Fibroblast of lung (primary cell): ENCODE measurements around the gene DDI2.

Source experiments
- CTCF ChIP-seq, 2 donors: IDR thresholded peaks in 1 of 2; conservative IDR thresholded peaks in 1 of 2; 1 replicate in 1 of 2; 2 replicates in 1 of 2; pipeline ENCODE4 v1.5.1; 2011 to 2012; ENCODE audit warnings: low read length in 2 of 2, control low read depth in 1 of 2, inconsistent platforms in 1 of 2, low read depth in 1 of 2, mild to moderate bottlenecking in 1 of 2
- EZH2 ChIP-seq: IDR thresholded peaks from 2 replicates; pipeline ENCODE4 v1.5.1; 2012; ENCODE audit warnings: low read length, control low read depth, mild to moderate bottlenecking; ENCODE audit errors: missing control alignments

GRCh38 chr1:15698201-15698600 lies 80.9 kb downstream of the DDI2 start:
- TF ChIP-seq CTCF (conservative IDR thresholded peaks at IDR 0.05 in 1 of 2, IDR thresholded peaks at IDR 0.05 in 1 of 2; ENCODE audit: low read depth in 1 of 2, low read length in 2 of 2) (no peak), EZH2 (no peak)
